Vagina (tissue), 2 donors: ENCODE results near the gene CRIP3. TPM values are rescaled to one million over a fixed set of nuclear protein-coding genes. Genes with fewer than 3 reads are reported as not detected.

Experiments used
- DNase-seq, 2 donors: peaks; one replicate each; pipeline ENCODE4 v3.0.0-alpha.2; 2017; ENCODE audit errors: extremely low spot score in 2 of 2
- H3K27ac ChIP-seq: fragments of 200-600 bp; sonication (generic); one replicate; pipeline ENCODE4 v1.5.1; 2019
- H3K27me3 ChIP-seq: fragments of 200-600 bp; sonication (generic); one replicate; pipeline ENCODE4 v1.5.1; 2019
- H3K36me3 ChIP-seq, 2 donors: fragments of 200-600 bp; sonication (generic); one replicate each; pipeline ENCODE4 v1.5.1; 2017 to 2019
- H3K4me1 ChIP-seq: fragments of 200-600 bp; sonication (generic); one replicate; pipeline ENCODE4 v1.5.1; 2019
- H3K4me3 ChIP-seq, 2 donors: fragments of 200-600 bp; sonication (generic); 1 replicate in 1 of 2; 2 replicates in 1 of 2; pipeline ENCODE4 v1.5.1; 2016 to 2019
- H3K9me3 ChIP-seq: fragments of 200-600 bp; sonication (generic); one replicate; pipeline ENCODE4 v1.5.1; 2019
- POLR2A ChIP-seq, 2 donors: fragments of 450-650 bp; IDR thresholded peaks; one replicate each; pipeline ENCODE4 v1.6.1; 2017; ENCODE audit warnings: antibody characterized with exemption in 2 of 2, mild to moderate bottlenecking in 2 of 2, moderate library complexity in 2 of 2
- POLR2AphosphoS5 ChIP-seq, 2 donors: sonication (generic); formaldehyde crosslinking; IDR thresholded peaks; one replicate each; pipeline ENCODE4 v1.9.0; 2017; ENCODE audit warnings: antibody characterized with exemption in 2 of 2, mild to moderate bottlenecking in 2 of 2, low read depth in 1 of 2; ENCODE audit not compliant: insufficient read depth in 1 of 2
- intact Hi-C: fragments of 100-400 bp; cut with DNase I; formaldehyde crosslinking; loops from one replicate; pipeline ENCODE4 v1.15.1; 2023
- total RNA-seq: library from RNA; depleted of rRNA; stranded (reverse); fragments of >200 nt; gene quantifications from one replicate; pipeline ENCODE4 v1.2.3, GENCODE V29; 2016
- TF ChIP-seq, protein P1 (sequence below), 3 experiments: fragments of 450-650 bp in 2 of 3; fragments of 200-600 bp in 1 of 3; sonication (generic) in 1 of 3; IDR thresholded peaks; one replicate each; pipeline ENCODE4 v1.5.1; 2017 to 2019; ENCODE audit warnings: antibody characterized with exemption in 3 of 3, mild to moderate bottlenecking in 2 of 3, moderate library complexity in 2 of 3

Gene CRIP3
- total RNA-seq, 1 donor from 2014 or later = not detected

DNA sequence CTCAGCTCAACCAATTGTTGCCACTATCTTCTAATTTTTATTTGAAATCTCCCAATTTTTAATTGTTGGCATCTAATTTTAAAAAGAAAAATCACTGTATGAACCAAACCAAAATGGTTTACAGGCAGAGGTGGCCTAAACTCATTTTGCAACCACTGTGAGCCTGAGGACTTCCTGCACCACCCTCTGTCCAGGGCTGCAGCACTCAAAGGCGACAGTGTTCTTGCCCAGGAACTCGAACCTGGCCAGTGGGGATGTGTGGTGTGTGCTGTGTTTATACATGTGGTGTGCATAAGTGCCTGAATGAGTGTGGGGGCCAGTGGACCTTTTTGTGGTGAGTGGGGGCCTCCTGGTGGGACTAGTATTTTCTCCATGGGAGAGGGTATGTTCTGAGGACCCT, 34.9 kb downstream of the CRIP3 start:
- Histone ChIP-seq H3K4me3 (no peak overlapping the region), H3K27ac (no peak overlapping the region), H3K9me3 (no peaks in the 10 kb centered on the region), H3K36me3 (no peaks in the 10 kb centered on the region), H3K27me3 (no peaks in the 10 kb centered on the region), H3K4me1 (peaks cover 33% of the 10 kb centered on the region)
- TF ChIP-seq POLR2A (IDR thresholded peaks at IDR 0.05) (no peak), POLR2AphosphoS5 (IDR thresholded peaks at IDR 0.05; ENCODE audit: insufficient read depth in 1 of 2, low read depth in 1 of 2) (no peak)
- TF ChIP-seq, protein P1, sequence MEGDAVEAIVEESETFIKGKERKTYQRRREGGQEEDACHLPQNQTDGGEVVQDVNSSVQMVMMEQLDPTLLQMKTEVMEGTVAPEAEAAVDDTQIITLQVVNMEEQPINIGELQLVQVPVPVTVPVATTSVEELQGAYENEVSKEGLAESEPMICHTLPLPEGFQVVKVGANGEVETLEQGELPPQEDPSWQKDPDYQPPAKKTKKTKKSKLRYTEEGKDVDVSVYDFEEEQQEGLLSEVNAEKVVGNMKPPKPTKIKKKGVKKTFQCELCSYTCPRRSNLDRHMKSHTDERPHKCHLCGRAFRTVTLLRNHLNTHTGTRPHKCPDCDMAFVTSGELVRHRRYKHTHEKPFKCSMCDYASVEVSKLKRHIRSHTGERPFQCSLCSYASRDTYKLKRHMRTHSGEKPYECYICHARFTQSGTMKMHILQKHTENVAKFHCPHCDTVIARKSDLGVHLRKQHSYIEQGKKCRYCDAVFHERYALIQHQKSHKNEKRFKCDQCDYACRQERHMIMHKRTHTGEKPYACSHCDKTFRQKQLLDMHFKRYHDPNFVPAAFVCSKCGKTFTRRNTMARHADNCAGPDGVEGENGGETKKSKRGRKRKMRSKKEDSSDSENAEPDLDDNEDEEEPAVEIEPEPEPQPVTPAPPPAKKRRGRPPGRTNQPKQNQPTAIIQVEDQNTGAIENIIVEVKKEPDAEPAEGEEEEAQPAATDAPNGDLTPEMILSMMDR (IDR thresholded peaks at IDR 0.05) = no peak
- intact Hi-C loops = no loop called here
- no peak for DNase-seq

DNA sequence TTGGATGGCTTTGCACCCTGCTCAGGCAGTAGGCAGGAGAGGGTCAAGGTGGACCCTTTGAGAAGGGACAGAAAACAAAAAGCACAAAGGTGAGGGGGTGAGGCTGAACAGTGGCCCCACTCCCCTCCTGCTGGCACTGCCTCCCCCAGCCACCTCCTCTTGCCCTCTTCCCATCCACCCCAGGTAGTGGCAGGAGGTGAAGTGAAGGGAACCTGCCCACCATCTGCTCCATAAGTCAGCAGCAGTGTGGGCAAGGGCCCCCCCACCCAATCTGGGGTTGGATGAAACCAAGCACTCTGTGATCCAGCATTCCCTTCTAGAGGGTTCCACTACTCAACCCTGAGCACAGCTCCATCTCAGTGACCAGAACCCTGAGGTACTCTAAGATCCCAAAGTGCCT, 36.7 kb downstream of the CRIP3 start:
- TF ChIP-seq POLR2A (IDR thresholded peaks at IDR 0.05) = no peak
- no peak for TF ChIP-seq POLR2AphosphoS5 (IDR thresholded peaks at IDR 0.05; ENCODE audit: insufficient read depth in 1 of 2, low read depth in 1 of 2)
- TF ChIP-seq, protein P1 (IDR thresholded peaks at IDR 0.05) = no peak
- no peak for DNase-seq
- no peaks in the 10 kb centered on the region for H3K36me3 ChIP-seq
- H3K27me3 ChIP-seq = no peaks in the 10 kb centered on the region
- H3K4me1 ChIP-seq = peaks cover 34% of the 10 kb centered on the region
- H3K27ac ChIP-seq = no peak overlapping the region
- intact Hi-C loops = no loop called here
- H3K9me3 ChIP-seq = no peaks in the 10 kb centered on the region
- H3K4me3 ChIP-seq = no peak overlapping the region

DNA sequence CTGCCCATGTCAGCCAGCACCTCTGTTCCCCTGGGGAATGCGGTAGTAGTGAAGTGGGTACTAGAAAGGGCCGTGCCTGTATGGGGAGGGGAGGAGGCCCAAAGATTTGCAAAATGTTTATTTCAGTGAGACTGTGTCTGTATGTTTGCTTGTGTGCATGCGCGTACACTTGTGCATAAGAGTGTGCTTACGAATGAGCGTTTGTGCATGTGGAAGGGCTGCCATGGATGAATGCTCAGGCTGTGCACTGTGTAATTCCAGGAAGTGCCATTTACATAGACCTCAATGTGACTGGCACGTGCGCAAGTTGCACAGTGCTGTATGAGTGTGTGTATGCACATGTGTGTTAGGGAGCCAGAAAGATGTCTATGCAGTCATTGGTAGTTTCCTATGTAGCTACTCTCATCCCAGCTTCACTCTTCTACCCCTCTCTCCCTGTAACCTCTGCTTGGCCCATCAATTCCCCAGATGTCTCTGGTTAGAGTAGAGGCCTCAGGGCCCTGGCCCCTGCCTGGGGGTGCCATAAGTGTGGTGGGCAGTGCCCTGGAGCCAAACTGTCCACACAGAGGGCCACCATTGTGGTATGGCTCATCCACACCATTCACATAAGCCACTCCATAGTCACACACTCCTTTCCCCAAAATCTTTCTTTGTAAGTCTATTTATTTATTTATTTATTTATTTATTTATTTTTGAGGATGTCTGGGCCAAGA, 37.4 kb downstream of the CRIP3 start:
- Histone ChIP-seq H3K27me3 (no peaks in the 10 kb centered on the region), H3K4me1 (peaks cover 32% of the 10 kb centered on the region), H3K27ac (no peak overlapping the region), H3K9me3 (no peaks in the 10 kb centered on the region), H3K36me3 (no peaks in the 10 kb centered on the region), H3K4me3 (no peak overlapping the region)
- intact Hi-C loops = no loop called here
- no peak for DNase-seq
- TF ChIP-seq, protein P1 (IDR thresholded peaks at IDR 0.05) = no peak
- TF ChIP-seq POLR2A (IDR thresholded peaks at IDR 0.05) (no peak), POLR2AphosphoS5 (IDR thresholded peaks at IDR 0.05; ENCODE audit: insufficient read depth in 1 of 2, low read depth in 1 of 2) (no peak)

DNA sequence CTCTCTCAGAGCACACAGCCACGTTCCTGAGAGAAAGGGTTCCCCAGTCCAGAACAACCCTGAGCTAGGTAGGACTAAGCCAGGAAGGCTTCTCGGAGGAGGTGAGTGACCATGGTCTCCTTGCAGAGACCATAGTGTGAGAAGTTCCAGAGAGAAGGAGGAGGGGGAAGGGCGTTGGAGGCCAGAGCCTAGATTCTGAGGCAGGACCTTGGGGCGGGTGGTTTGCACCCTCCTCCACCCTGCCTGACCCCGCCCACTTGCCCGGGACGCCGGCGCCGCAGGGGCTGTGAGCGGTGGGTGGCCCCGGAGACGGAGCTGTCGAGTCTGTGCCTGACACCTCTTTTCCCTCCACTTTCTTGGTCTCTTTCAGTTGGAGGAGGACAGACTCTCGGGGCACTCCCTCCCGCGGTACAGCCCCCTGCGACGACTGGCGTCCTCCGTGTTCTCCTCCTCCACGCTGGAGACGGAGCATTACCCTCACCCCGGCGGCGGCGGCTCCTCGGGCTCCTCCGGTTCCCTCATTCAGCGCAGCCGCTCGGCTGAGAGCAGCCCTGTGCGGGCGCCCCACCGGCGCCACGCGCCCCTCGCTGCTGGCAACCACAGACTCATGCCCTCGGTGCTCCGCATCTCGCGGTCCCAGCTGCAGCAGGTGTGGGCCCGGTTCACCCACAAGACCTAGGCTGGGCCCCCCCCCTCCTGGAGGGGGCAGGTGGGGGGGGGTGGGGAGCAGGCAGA, 39.2 kb downstream of the CRIP3 start:
- H3K27ac ChIP-seq = peak overlapping the region; percentile 31
- peak overlapping the region; percentile 29 to 33 for H3K4me3 ChIP-seq
- no peaks in the 10 kb centered on the region for H3K9me3 ChIP-seq
- peaks cover 16% of the 10 kb centered on the region for H3K4me1 ChIP-seq
- H3K36me3 ChIP-seq = no peaks in the 10 kb centered on the region
- DNase-seq = no peak
- intact Hi-C loops = no loop called here
- H3K27me3 ChIP-seq = no peaks in the 10 kb centered on the region
- TF ChIP-seq, protein P1 (IDR thresholded peaks at IDR 0.05) = no peak
- TF ChIP-seq POLR2AphosphoS5 (IDR thresholded peaks at IDR 0.05; ENCODE audit: insufficient read depth in 1 of 2, low read depth in 1 of 2) = peak in 1 of 2 donors; percentile 14

DNA sequence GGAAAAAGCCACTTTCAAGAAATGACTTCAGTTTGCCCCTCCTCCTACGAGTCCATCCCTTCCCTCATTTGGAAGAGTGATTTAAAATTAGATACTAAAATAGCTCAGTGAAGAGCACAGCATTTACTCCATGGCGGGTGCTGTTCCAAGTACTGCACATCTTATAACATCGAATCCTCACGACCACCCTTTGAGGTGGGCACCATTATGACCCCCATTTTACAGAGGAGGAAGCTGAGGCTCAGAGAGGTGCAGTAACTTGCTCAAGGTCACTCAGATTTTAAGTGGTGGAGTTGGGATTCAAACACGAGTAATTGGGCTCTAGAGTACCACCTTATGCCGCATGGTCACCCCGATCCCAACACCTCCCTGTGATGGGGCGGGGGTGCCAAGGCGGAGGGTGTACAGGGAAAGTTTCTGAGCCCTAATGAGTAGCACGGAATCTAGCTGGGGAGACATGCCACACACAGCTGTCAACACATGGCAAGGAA, 39.8 kb downstream of the CRIP3 start:
- Histone ChIP-seq H3K27ac (peak overlapping the region; percentile 31), H3K4me1 (peaks cover 14% of the 10 kb centered on the region), H3K4me3 (peak overlapping the region in 1 of 2 donors; percentile 33), H3K36me3 (no peaks in the 10 kb centered on the region), H3K27me3 (no peaks in the 10 kb centered on the region), H3K9me3 (no peaks in the 10 kb centered on the region)
- intact Hi-C loops = no loop called here
- TF ChIP-seq POLR2A (IDR thresholded peaks at IDR 0.05) (no peak), POLR2AphosphoS5 (IDR thresholded peaks at IDR 0.05; ENCODE audit: insufficient read depth in 1 of 2, low read depth in 1 of 2) (no peak)
- TF ChIP-seq, protein P1 (IDR thresholded peaks at IDR 0.05) = no peak
- no peak for DNase-seq
